ENCODE measurements around the gene CTDSP1.
A peak's percentile ranks its signal among the peaks of the same experiment; 100 is the strongest.

The CTDSP1 gene

GRCh38 chr2:218400167-218400929 lies 680 bp downstream of the CTDSP1 start:
- DNase-seq, result no peak

GRCh38 chr2:218400930-218401881 lies 1.5 kb downstream of the CTDSP1 start:
- no peak for DNase-seq

- DNase-seq, result no peak
Measured at GRCh38 chr2:218401890-218402289, 2.2 kb downstream of the CTDSP1 start.

DNA sequence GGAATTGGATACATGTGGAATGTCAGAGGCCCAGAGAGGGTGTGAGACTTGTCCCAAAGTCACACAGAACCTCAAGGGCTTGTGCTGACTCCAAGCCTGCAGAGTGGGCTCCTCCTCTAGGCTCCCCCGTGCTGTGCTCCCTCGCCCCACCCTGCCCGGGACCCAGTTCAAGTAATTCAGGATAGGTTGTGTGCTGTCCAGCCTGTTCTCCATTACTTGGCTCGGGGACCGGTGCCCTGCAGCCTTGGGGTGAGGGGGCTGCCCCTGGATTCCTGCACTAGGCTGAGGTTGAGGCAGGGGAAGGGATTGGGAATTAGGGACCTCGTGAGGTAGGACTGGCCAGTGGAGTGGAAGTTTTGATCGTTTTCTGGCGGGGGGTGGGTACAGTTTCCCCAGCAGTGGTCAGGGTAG lies 2.8 kb downstream of the CTDSP1 start:
- no peak for DNase-seq

GRCh38 chr2:218402911-218403411 lies 3.3 kb downstream of the CTDSP1 start:
- DNase-seq, result no peak

DNA sequence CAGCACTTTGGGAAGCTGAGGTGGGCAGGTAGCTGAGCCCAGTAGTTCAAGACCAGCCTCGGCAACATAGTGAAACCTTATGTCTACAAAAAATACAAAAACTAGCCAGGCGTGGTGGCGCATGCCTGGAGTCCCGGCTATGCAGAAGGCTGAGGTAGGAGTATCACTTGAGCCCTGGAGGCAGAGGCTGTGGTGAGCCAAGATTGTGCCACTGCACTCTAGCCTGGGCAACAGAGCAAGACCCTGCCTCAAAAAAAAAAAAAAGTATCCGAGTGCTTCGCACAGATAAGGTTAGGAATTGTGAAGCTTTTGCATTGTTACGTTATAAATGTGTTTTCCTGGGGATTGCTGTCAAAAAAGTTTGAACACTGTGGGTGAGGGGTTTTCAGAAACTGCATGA lies 4.1 kb downstream of the CTDSP1 start:
- DNase-seq, result no peak

- no peak for DNase-seq
Measured at GRCh38 chr2:218404351-218405085, 4.8 kb downstream of the CTDSP1 start.

DNA sequence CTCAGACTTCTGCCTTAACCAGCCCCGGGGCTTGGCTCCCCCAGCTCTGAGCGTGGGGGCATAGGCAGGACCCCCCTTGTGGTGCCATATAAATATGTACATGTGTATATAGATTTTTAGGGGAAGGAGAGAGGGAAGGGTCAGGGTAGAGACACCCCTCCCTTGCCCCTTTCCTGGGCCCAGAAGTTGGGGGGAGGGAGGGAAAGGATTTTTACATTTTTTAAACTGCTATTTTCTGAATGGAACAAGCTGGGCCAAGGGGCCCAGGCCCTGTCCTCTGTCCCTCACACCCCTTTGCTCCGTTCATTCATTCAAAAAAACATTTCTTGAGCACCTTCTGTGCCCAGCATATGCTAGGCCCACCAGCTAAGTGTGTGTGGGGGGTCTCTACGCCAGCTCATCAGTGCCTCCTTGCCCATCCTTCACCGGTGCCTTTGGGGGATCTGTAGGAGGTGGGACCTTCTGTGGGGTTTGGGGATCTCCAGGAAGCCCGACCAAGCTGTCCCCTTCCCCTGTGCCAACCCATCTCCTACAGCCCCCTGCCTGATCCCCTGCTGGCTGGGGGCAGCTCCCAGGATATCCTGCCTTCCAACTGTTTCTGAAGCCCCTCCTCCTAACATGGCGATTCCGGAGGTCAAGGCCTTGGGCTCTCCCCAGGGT lies 5.5 kb downstream of the CTDSP1 start:
- DNase-seq, result no peak

DNA sequence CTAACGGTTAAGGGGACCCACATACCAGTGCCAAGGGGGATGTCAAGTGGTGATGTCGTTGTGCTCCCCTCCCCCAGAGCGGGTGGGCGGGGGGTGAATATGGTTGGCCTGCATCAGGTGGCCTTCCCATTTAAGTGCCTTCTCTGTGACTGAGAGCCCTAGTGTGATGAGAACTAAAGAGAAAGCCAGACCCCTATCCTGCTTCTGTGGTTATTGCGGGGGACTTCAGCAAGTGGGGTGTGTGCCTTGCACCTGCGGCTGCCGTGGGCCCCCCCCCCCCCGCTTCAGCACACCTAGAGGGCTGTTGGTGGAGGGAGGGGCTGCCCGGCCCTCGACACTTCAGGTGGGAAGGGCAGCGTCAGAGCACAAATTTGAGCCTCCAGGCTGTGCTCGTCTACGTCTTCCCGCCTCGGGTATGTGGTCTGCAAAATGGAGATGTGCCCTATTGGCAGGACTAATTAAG lies 6.1 kb downstream of the CTDSP1 start:
- DNase-seq, result no peak

DNA sequence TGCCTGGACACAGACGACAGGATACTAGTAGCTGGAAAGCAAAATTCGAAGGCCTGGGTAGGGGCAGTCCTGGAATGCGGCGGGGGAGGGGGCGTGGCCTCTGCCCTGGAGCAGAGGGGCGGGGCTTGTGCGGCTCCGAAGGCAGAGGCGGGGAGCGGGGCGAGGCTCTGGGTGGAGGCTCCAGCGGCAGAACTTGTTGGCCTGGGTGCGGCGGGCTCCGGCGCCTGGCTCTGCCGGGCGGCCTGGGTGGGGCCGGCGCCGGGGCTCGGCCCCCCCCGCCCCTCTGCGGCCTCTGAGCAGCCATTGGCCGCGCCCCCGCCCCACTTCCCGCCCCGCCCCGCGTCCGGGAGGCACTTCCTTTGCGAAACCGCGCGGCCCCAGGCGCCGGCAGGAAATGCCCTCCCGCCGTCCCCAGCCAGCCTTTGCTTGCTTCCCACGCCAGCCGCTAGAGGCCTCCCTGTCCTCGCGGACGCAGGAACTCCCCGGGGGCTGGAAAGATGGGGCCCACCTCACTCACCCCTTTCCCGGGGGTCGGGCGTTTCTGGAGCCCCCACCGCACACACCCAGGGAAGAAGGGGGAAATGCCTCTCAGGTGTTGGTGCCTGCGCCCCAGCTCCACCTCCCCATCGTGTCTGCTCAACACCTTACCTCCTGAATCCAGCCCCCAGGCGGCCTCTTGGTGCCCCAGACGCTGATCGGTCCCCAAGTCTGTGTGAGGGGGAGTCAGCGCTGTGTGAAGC lies 6.7 kb downstream of the CTDSP1 start:
- DNase-seq, result peak; percentile 92

GRCh38 chr2:218406949-218407618 lies 7.4 kb downstream of the CTDSP1 start:
- no peak for DNase-seq

GRCh38 chr2:218407717-218408116 lies 8.0 kb downstream of the CTDSP1 start:
- DNase-seq, result no peak

- no peak for DNase-seq
Measured at GRCh38 chr2:218418321-218418716, 18.7 kb downstream of the CTDSP1 start.

GRCh38 chr2:218418717-218419458 lies 19.2 kb downstream of the CTDSP1 start, which contains the start of gene VIL1:
Gene VIL1, plus strand, starts transcription at chr2:218419123. Its CDS starts 4,656 bp downstream, at chr2:218423779.
- peak; percentile 78 for DNase-seq

GRCh38 chr2:218419630-218420216 lies 20.1 kb downstream of the CTDSP1 start:
- DNase-seq, result no peak

DNA sequence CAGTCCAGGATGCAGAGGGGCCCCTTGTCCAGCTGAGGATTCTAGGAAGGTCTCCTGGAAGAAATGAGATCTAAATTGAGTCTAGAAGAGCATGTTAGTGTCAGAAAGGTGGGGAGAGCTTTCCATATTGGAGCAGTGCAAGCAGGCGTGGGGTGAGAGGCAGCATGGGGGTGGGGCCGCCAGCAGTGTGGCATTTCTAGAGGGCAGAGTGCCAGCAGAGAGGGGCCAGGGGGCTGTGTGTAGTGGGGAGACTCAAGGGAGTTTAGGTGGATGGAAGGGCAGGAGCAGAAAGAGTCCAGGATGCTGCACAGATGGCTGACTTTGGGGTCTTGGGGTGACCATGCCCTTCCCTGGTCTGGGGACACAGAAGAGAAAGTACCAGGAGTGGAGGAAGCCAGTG lies 21.4 kb downstream of the CTDSP1 start:
- no peak for DNase-seq

- no peak for DNase-seq
Measured at GRCh38 chr2:218422403-218423086, 22.9 kb downstream of the CTDSP1 start.

DNA sequence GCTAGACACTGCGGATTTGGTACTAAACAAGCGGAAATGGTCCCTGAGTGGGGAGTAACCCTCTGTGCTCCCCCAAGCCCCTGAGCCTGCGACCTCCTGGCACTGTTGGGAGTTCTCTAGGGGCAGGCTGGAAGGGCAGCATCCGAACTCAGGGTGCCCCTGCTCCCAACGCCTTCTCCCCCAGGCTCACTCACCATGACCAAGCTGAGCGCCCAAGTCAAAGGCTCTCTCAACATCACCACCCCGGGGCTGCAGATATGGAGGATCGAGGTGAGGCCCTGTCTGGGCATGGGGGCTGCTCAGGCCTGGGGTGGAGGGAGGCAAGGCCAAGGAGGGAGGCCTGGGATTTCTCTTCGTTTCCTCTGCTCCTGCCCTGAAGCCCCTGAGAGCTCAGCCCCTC lies 23.9 kb downstream of the CTDSP1 start:
- DNase-seq, result no peak

- DNase-seq, result no peak
Measured at GRCh38 chr2:218425531-218425930, 25.9 kb downstream of the CTDSP1 start.
